NCI-H510A treated with DMSO at 0.1 percent for 48 hours (cell line): Measurements from ENCODE around the gene PHF20.
"Not testable (repeated sequence)": the region's sequence is repeated elsewhere in the genome, so short reads cannot be mapped to it uniquely, and the experiment has no call there.

Experiments used
- DNase-seq: peaks from one replicate; lab custom pipeline; 2025; lab: John Stamatoyannopoulos, UW

The PHF20 gene

DNA sequence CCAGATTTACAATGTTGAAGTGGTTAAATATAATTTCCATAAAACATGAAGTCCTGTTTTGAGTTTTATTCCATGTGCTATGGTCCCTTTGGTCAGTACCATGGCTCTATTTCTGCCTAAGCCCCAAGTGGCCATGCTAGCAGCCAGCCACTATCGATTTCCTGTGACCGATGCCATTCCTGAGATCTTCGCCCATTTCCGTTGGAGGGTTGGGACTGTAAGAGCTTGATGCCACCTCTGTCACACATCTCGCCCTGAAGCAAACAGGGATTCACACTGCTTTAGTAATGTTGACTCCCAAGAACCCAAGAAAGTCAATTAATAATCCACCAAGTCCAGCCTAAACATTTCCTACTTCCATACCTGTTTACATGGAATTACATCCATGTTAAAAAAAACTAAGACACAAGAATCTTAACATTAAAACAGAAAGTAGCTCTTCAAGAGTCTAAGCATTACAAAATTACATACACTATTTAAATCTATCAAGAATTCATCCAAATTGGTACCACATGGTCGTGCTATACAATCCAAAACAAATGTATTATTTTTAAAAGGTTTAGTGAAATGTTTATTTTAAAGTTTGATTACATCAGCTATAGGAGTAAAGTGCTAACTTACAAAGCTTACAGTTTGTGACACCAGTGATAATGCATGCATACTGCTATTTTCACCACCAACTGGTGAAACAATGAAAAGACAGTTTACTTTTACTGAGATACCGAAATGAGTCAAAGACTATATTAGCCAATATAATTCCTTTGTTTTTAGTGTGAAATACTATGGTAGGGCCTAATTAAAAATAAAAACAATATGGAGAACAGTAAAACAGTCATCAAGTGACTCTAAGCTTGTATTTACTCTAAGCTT, 32.3 kb upstream of the PHF20 start:
- DNase-seq, result no peak

DNA sequence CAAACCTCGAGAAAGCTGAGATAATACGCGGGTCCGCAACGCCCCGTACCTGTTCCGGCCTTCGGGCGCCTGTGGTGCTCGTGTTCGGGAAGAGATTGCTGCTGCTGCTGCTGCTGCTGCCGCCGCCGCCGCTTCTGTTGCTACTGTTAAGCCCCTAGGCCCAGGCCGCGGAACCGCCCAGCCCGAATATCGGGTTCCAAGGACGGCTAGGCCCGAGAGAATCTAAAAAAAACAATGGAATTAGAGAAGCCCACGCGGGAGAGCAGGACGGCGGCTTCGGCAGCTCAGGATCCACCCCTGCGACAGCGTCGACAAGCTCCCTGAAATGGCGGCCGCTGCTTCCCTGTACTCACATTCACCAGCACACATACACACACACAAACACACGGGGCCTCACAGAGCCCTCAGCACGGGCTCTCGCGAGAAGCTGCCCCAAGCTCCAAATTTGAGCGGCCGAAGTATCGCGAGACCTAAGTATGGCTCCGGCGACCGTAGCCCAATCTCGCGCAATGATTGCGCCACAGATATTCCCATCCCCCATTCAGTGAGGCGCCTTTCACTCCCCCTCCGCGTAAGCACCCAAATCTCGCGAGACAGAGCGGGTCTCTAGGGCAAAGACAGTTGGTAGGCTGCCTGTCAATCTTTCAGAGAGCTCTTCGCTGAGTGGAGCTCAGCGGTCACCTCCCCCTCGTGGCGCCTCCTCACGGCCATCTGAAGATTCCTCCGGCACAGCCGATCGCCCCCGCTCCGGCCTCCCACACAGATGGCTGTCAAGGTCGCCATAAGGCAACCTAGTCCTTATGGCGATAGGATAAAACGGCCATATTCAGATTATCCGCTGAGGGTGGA, 29.7 kb upstream of the PHF20 start, which contains the start of gene RBM39:
RBM39 (minus strand) TSS at position 369 of the 849 bp plus-strand sequence. CDS start 1,386 bp downstream, outside the sequence.
- DNase-seq, result peak; percentile 99

DNA sequence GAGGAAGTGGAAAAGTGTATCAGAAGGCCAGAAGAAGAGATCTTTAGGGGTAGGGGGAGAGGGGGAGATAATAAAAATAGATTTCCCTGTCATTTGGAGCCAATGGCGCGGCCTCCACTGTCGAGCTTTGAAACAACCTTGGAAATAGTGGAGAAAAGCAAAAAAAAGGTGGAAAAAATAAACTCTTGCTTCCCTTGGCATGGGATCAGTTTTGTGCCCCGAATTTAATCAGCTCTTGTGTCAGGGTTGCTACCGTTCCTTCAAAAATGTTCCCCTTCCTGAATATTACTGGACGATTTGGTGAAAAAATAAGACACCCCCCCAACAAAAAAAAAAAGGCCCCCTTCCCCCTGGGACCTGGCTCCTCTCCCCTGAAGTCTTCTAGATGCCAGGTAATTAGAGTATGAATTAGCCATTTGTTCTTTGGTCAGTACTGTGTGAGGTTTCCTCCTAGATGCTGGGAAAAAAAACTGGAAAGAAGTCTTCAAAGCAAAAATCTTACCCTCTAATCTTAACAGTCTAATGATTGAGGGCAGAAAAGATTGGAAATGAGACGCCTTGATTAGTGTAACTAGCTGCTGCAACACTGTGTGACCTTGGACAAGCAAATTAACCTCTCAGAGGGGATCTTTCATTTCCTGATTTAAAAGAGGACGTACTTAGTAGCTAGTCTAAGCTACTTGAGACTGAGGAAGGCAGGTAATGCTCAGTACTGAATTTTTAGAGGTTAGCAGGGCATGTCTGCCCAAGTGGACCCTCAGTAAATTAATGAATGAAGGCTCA, 28.9 kb upstream of the PHF20 start:
- DNase-seq, result peak; percentile 44

DNA sequence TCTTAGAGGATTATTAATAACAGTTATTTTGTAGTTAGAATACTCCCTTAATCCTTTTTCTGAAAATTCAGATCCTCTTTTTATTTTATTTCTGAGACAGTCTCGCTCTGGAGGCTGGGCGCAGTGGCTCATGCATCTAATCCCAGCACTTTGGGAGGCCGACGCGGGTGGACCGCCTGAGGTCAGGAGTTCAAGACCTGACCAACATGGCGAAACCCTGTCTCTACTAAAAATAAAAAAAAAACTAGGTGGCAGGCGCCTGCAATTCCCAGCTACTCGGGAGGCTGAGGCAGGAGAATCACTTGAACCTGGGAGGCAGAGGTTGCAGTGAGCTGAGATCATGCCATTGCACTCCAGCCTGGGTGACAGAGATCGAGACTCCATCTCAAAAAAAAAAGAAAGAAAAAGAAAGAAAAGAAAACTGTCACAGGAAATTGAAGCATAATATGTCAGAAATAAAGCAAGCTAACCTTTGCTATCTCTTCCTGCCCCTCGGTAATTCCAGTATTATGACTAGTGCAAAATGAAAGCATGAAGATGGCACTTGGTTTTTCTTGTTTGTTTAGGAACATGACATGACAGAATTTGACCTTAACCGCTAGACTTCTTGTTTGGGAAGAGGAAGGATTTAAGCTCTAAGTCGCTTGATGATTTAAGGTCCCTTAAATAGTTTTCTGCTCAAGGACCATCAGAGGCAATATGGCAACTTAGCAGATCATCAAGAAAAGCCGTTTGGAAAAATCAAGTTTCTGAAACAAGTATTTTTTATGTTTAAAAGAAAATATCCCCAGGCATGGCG, 27.9 kb upstream of the PHF20 start:
- DNase-seq, result no peak

DNA sequence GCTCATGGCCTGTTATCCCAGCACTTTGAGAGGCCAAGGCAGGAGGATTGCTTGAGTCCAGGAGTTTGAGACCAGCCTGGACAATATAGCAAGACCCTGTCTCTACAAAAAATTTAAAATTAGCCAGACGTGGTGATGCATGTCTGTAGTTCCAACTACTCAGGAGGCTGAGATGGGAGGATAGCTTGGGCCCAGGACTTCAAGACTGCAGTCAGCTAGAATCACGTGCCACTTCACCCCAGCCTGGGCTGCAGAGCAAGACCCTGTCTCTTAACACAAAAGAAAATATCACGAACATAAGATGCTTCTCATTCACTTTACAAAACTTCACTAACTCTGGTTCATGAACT, 27.3 kb upstream of the PHF20 start:
- DNase-seq, result not testable (repeated sequence)

DNA sequence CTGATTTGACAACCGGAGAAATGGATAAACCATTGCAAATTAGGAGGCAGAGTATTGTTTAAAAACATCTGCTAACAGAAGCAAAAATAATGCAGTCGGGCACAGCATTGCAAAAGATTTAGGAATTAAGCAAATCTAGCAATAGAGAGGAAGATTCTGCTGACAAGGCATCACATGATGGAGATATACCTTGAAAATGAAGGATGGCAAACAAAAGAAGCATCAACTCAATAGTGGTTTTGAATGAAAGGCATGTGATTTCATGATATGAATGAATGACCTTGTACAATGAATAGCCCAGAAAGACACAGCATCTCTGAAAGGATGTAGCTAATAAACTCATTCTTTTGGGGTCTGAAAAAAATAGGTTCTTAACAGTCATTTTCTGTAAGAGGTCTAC, 21.2 kb upstream of the PHF20 start:
- DNase-seq, result no peak

DNA sequence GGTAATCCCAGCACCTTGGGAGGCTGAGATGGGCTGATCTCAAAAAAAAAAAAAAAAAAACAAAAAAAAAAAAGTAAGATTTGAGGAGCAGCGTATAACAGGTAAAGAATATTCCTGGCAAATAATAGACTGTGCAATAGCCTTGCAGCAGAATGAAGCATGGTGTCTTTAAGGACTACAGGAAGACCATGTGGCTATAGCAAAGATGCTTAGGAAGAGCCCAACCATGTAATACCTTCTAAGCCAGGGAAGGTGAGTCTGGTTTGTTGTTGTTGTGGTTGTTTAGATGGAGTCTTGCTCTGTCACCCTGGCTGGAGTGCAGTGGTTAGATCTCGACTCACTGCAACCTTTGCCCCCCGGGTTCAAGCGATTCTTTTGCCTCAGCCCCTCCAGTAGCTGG, 15.4 kb upstream of the PHF20 start:
- DNase-seq, result no peak

DNA sequence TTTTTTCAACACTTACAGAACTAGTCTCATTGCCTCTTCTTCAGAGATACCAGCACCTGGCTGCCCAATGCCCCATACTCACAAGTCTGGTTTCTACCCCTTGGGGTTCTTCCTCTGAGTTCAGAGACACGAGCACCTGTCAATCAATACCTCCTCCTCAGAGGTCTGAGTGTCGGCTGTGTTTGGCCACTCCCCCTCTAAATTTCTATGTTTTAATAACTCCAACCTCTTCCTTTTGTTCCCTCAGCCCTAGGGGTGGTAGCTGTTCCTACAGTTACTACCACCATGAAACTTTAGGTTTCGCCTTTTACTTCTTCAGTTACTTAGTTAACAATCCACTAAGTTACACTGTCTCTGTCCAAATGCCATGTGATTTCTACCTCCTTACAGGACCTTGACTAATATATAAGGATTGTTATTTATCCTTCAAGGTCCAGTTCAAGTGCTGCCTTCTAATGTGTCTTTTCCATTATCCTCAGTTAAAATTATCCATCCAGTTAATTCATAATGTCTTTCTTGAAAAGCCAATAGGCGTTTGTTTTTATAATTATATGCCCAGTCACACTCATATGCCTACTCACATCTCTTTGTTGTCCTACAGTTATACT, 14.6 kb upstream of the PHF20 start:
- no peak for DNase-seq

DNA sequence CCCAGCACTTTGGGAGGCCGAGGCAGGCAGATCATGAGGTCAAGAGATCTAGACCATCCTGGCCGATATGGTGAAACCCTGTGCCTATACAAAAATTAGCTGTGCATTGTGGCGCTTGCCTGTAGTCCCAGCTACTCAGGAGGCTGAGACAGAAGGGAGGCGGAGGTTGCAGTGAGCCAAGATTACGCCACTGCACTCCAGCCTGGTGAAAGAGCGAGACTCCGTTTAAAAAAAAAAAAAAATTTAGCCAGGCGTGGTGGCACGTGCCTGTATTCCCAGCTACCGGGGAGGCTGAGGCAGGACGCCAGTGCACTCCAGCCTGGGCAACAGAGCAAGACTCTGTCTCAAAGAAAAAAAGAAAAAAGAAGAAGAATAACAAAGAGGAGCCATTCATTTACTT, 10.3 kb upstream of the PHF20 start:
- not testable (repeated sequence) for DNase-seq

DNA sequence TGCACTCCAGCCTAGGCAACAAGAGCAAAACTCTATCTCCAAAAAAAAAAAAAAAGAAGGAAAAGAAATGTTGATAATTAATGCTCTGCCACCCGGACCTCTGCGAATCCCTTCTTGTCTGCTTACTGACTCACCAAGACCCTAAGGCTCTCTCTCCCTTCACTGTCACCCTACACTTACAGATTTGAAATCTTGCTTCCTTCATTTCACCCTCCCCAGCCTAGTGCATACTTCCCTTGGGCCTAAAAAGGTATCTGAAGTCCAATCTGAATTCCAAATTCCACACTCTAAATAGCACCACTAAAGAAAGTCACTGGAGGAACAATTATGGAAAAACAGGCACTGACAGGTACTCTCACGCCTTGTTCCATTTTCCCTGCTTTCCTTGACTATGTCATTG, 9.4 kb upstream of the PHF20 start:
- DNase-seq, result no peak

DNA sequence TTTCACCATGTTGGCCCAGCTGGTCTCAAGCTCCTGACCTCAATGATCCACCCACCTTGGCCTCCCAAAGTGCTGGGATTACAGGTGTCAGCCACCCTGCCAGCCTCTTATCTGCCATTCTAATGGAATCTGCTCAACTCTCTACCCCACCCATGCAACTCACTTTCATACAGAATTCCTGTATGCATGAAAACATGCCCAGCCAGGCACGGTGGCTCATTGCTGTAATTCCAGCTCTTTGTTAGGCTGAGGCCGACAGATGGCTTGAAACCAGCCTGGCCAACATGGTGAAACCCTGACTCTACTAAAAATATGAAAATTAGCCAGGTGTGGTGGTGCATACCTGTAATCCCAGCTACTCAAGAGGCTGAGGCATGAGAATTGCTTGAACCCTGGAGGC, 6.9 kb upstream of the PHF20 start:
- not testable (repeated sequence) for DNase-seq

DNA sequence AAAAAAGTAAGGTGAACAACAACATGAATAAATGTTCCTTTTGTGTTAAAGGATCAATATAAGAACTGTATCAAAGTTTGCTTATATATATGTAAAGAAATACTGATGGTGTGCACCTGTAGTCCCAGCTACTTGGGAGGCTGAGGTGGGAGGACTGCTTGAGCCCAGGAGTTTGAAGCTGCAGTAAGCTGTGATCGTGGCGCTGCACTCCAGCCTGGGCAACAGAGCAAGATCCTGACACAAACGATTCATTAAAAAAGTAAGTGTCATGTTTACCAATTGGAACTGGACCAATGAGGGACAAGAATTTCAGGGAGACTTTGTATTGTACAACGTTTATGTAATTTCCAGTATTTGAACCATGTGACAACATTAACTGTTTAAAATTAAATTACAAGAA, 5.0 kb upstream of the PHF20 start:
- no peak for DNase-seq

DNA sequence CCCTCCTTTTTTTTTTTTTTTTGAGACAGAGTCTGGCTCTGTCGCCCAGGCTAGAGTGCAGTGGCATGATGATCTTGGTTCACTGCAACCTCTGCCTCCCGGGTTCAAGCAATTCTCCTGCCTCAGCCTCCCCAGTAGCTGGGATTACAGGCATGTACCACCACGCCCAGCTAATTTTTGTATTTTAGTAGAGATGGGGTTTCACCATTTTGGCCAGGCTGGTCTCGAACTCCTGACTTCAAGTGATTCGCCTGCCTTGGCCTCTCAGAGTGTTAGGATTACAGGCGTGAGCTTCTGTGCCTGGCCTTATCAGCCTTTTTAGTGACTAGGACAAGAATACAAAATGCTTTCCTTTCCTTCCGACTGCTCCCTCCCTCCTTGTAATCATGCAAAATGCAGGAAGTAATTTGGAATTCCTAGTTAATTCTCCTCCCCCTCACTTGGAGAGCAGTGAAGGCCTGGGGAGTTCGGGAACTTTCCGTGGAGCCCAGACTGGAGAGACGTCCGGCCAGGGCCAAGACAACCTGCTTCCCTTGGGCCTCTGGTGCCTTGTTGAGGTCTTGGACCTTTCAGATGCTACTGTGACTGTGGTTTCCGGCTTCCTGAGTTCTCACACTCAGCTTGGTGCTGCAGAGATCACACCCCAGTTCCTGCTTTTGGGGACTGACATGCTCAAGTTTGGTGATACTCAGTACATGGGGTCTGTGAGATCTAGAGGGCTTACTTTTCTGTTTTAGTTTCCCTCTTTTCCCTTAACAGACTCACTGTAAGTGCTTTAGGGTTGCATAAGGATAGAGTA, 3.9 kb upstream of the PHF20 start:
- DNase-seq, result no peak

DNA sequence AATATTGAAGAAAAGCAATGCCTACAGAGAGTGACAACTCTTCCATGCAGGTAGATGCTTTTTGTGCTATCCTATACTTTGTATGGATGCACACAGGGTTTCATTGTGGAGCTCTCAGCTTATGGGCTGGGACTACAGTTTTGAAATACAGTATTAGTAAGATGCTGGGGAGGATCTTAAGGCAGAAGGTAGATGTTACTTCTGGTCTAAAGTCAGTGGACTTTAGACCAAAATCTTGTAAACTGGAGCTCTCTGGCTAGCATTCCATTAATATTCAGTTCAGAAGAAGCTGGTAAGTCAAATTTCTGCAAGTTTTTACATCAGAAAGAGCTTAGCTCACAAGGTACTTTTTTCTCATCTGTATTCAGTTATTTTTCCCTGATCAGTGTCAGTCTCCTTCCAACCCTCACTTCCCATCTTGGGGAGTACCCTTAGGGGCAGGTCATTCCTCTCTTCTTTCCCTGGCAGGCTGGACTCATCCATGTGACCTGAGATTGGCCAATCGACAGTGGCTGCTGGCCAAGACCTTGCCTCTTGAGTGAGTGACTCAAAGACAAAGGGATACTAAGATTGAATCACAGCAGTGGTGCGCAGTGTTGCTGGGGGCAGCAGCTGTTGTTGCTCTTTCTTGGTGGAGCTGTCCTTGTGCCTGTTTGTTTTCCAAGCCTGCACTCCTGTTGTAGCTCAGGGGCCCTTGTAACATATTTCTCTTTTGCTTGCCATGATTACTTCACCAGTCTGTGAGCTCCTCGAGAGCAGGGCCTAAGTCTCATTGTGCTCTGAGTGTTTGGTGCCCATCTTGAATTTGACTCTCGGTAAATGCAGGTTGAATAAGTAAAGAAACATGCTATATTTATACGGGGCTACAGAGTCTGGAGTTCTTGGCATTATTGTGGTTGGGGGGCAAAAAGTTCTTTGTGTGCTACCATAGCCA, 2.8 kb upstream of the PHF20 start:
- DNase-seq, result peak; percentile 41

DNA sequence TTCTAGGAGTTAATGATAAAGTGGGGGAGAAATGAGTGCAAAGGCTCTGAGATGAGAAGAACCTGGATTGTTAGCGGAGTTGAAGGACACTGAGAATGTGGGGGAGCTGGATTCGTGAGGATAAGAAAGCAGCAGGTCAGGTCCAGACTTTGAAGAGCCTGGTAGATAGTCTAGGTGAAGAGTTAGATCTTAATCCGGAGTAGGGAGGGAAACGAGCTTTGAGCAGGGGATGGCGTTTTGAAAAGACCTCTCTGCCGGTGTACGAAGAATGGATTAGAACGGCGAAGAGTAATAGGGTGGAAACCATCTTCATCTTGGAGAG, 487 bp upstream of the PHF20 start:
- DNase-seq, result no peak

DNA sequence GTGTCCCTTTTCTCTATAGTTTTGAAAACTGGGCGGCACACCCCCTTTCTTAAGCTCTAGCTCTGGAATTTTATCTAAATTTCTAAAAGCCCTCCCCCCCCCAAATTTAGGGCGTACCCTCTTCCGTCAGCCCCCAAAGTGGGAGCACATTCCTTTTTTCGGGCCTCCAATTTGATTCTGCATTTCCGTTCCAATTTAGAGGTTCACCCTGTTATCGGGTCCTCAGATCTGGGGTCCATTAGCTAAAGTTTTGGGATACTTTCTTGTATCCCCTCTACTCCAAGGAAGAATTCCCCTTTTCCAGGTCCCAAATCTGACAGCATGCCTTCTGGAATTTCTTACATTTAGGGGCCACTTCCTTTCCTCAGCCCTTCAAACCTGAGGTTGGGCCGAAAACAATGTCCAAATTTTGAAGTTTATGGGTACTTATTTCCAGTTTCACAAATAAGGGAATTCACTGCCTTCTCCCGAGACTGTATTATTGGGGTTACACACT, 796 bp downstream of the PHF20 start:
- no peak for DNase-seq

DNA sequence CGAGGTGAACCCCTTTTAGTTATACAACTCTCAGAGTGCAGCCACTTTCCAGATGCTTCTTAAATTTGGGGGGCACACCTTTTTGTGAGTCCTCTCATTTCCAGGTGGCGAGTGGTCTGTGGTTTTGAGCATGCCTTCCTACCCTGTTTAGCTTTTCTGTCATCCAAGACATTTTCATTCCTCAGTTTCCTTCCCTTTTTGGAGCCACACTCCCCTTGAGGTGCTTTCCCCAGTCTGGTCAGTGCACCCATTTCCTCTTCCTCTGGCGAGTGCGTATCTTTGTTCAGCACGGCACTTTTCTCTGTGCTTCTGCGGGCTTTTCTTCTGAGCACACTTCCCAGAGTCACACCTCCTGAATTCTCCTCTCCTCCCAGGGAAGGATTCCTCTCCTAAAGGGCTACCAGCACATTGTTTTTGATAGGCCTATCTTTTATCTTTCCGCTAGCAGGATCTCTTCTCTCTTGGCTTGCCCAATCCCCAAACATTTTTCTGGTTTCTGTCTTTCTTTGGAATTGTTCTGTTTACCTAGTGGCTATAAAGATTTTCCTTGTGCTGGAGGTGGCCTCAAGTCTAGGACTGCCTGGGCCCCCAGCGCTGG, 1.4 kb downstream of the PHF20 start:
- DNase-seq, result no peak

DNA sequence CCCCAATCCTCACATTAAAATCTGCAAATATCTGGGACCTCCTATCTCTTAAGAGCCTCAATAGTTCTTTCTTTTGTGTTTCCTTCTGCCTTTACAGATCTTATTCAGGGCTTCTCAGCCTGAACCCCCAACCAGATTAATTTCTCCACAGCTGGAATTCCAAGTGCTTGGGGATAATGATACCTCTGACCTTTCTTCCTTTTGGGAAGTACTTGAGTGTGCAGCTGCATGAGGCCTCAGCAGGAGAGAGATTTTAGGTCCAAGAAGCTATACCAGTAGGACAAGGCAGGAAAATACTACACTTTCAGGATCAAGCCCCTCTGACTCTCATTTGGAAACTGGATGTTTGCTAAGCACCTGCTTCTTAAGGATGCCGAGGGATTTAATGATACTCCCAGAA, 2.6 kb downstream of the PHF20 start:
- DNase-seq, result no peak
